DOHH2 (cell line): ENCODE results near the gene NAA10.

Experiments used
- H3F3A ChIP-seq: fragments of 200-600 bp; sonication (generic), shearing (Covaris generic); 2 replicates; pipeline ENCODE4 v1.6.0; 2016; ENCODE audit warnings: antibody characterized with exemption, mild to moderate bottlenecking; ENCODE audit not compliant: control insufficient read depth, insufficient read depth
- H3K27ac ChIP-seq: fragments of 200-600 bp; sonication (generic); 2 replicates; pipeline ENCODE4 v1.5.1; 2014; ENCODE audit warnings: low read depth, mild to moderate bottlenecking, low read length, moderate library complexity
- H3K27me3 ChIP-seq: fragments of 200-600 bp; sonication (generic); 2 replicates; pipeline ENCODE4 v1.6.1; 2014; ENCODE audit warnings: mild to moderate bottlenecking, low read length, mixed read lengths; ENCODE audit not compliant: control insufficient read depth
- H3K36me3 ChIP-seq: fragments of 200-600 bp; sonication (generic); 2 replicates; pipeline ENCODE4 v1.6.1; 2014; ENCODE audit warnings: mild to moderate bottlenecking, low read length, moderate library complexity, mixed read lengths; ENCODE audit not compliant: control insufficient read depth
- H3K4me1 ChIP-seq: fragments of 200-600 bp; sonication (generic); 2 replicates; pipeline ENCODE4 v1.6.1; 2014; ENCODE audit warnings: mild to moderate bottlenecking, low read length, mixed read lengths; ENCODE audit not compliant: control insufficient read depth
- H3K4me2 ChIP-seq: fragments of 200-600 bp; sonication (generic); 2 replicates; pipeline ENCODE4 v1.6.0; 2014; ENCODE audit warnings: mild to moderate bottlenecking, low read length, moderate library complexity
- H3K4me3 ChIP-seq: fragments of 200-600 bp; sonication (generic); 2 replicates; pipeline ENCODE4 v1.5.1; 2014; ENCODE audit warnings: mild to moderate bottlenecking, low read length, mixed read lengths
- H3K79me2 ChIP-seq: fragments of 200-600 bp; sonication (generic); 2 replicates; pipeline ENCODE4 v1.6.1; 2014; ENCODE audit warnings: mild to moderate bottlenecking, low read length, mixed read lengths; ENCODE audit not compliant: control insufficient read depth
- H3K9me2 ChIP-seq: fragments of 200-600 bp; sonication (generic); replicated peaks from 2 replicates; pipeline ENCODE4 v1.6.1; 2014; ENCODE audit warnings: mild to moderate bottlenecking, low read length, mixed read lengths; ENCODE audit not compliant: control insufficient read depth
- H3K9me3 ChIP-seq: fragments of 200-600 bp; sonication (generic); 2 replicates; pipeline ENCODE4 v1.6.1; 2014; ENCODE audit warnings: antibody characterized with exemption, low read length, mixed read lengths; ENCODE audit not compliant: control insufficient read depth, insufficient read depth
- H4K20me1 ChIP-seq: fragments of 200-600 bp; sonication (generic); 2 replicates; pipeline ENCODE4 v1.6.0; 2014; ENCODE audit warnings: low read depth, mild to moderate bottlenecking, antibody characterized with exemption, low read length, moderate library complexity; ENCODE audit not compliant: control insufficient read depth, insufficient read depth
- EZH2phosphoT487 ChIP-seq: fragments of 200-600 bp; sonication (generic); IDR thresholded peaks from 2 replicates; pipeline ENCODE4 v1.6.1; 2017; ENCODE audit warnings: borderline replicate concordance, mild to moderate bottlenecking, antibody characterized with exemption, low read length, moderate library complexity, mixed read lengths
- TF ChIP-seq, protein P1 (sequence below): fragments of 200-600 bp; sonication (generic); IDR thresholded peaks from one replicate; pipeline ENCODE4 v1.5.1; 2014; ENCODE audit warnings: antibody characterized with exemption, mild to moderate bottlenecking, low read depth, low read length; ENCODE audit not compliant: poor library complexity, severe bottlenecking

NAA10 gene

DNA sequence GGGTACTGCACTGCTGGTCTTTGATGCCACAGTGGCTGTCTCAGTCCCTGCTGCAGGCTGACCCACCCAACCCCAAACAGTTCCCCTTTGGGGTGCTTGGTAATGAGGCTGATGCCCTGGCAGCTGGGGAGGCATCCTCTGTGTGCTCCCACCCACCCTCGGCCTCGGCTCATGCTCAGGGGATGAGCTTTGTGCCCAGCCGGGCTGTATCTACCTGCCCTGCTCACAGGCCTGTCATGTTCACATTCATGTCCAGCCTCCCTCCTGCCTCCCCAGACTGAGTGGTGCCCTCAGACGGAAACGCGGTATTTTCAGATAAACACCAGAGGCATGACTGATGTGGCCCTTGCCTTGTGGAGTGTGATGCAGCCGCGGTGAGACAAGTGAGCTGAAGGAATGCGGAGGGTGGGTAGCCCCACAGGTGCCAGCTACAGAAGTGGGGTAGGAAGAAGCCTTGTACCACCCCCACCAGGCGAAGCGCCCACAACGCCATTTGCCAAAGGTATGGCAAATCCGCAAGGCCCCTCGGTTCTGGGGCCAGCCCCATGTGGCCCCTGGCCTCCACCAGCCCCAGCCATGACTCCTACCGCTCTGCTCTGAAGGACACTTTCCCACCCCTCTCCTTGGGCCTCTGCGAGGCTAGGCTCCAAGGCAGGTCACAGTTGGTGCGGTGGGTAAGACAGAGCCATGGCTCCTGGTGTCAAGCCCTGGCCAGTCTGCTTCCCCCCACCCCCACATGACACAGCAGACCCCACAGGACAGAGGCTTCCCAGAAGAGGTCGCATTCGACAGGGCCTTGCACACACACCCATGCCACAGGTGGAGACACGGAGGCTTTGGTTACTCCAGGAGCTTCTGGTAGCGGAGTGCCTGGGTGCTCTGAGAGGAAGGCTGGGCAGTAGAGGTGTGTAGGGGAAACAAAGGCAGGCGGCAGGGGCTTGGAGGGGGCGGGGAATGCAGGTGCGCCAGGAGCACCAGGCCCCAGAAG lies 11.4 kb upstream of the NAA10 start:
- no peaks in the 10 kb centered on the region for H3K9me3 ChIP-seq
- H3F3A ChIP-seq, result peaks cover 5% of the 10 kb centered on the region; the same call in 1 of the 2 replicates
- H3K36me3 ChIP-seq, result peaks cover 33% of the 10 kb centered on the region
- H3K79me2 ChIP-seq, result no peaks in the 10 kb centered on the region
- H3K9me2 ChIP-seq, result no peaks in the 10 kb centered on the region
- peaks cover 11% of the 10 kb centered on the region for H3K4me1 ChIP-seq
- H4K20me1 ChIP-seq, result no peaks in the 10 kb centered on the region; the same call in 1 of the 2 replicates
- no peak overlapping the region for H3K4me3 ChIP-seq
- H3K27ac ChIP-seq, result no peak overlapping the region
- TF ChIP-seq EZH2phosphoT487, result no peak
- TF ChIP-seq, protein P1, sequence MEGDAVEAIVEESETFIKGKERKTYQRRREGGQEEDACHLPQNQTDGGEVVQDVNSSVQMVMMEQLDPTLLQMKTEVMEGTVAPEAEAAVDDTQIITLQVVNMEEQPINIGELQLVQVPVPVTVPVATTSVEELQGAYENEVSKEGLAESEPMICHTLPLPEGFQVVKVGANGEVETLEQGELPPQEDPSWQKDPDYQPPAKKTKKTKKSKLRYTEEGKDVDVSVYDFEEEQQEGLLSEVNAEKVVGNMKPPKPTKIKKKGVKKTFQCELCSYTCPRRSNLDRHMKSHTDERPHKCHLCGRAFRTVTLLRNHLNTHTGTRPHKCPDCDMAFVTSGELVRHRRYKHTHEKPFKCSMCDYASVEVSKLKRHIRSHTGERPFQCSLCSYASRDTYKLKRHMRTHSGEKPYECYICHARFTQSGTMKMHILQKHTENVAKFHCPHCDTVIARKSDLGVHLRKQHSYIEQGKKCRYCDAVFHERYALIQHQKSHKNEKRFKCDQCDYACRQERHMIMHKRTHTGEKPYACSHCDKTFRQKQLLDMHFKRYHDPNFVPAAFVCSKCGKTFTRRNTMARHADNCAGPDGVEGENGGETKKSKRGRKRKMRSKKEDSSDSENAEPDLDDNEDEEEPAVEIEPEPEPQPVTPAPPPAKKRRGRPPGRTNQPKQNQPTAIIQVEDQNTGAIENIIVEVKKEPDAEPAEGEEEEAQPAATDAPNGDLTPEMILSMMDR, result no peak
- H3K4me2 ChIP-seq, result no peak overlapping the region
- H3K27me3 ChIP-seq, result no peaks in the 10 kb centered on the region

DNA sequence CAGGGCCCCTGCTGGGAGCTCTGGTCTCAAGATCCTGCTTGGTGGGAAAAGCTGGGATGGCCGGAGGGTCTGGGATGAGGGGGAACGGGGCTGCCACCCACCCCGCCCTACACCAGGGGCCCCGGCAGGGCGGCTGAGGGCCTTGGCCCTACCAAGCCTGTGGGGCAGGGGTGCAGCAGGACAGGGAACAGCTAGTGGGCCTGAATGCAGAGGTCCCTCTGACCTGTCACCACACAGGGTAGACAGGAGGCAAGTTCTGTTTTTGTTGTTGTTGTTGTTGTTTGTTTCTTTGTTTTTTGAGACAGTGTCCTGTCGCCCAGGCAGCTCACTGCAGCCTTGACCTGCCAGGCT lies 9.9 kb upstream of the NAA10 start:
- no peaks in the 10 kb centered on the region for H3K27me3 ChIP-seq
- no peaks in the 10 kb centered on the region for H3K9me3 ChIP-seq
- no peaks in the 10 kb centered on the region for H3K9me2 ChIP-seq
- no peak overlapping the region for H3K27ac ChIP-seq
- H3F3A ChIP-seq, result peaks cover 5% of the 10 kb centered on the region; the same call in 1 of the 2 replicates
- TF ChIP-seq, protein P1, result no peak
- no peak for TF ChIP-seq EZH2phosphoT487
- no peaks in the 10 kb centered on the region for H3K79me2 ChIP-seq
- H3K4me1 ChIP-seq, result peaks cover 11% of the 10 kb centered on the region
- H3K4me3 ChIP-seq, result peak overlapping the region; percentile 43
- no peaks in the 10 kb centered on the region; the same call in 1 of the 2 replicates for H4K20me1 ChIP-seq
- H3K4me2 ChIP-seq, result peak overlapping the region; percentile 58
- peaks cover 18% of the 10 kb centered on the region for H3K36me3 ChIP-seq

DNA sequence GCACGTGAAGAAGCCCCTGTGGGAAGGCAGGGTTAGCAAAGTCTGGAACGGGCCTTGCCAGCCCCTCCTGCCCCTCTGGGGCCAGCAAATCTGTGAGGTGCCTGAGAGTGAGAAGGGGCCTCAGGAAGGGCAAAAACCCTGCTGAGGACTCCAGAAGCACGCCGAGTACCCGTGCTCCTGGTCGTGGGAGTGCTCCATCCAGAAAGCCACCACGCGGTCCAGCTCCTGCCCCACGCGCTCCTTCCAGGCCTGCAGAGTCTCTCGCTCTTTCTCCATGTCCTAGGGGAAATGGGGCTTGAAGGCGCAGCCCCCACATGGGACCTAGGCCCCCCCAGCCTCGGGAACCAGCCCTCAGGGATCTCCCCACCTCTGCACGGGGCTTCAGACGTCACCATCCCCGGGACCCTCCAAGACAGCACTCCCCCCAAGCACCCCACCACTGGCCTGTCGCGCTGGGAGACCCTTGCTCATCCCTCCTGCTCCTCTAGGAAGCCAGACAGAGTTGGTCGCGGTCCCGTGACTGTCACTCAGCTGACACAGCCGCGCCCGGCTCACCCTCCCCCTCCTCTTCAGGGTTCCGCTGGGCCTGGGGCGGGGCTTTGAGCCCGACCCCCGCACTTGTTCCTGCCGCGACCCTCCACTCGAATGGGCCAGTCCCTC lies 9.4 kb upstream of the NAA10 start, which contains the start of gene RENBP:
Gene RENBP (minus strand): TSS at position 504 of the 660 bp plus-strand sequence. CDS start 33 bp downstream, at position 471.
- TF ChIP-seq, protein P1, result no peak
- no peak for TF ChIP-seq EZH2phosphoT487
- no peaks in the 10 kb centered on the region for H3K27me3 ChIP-seq
- H3K36me3 ChIP-seq, result peaks cover 18% of the 10 kb centered on the region
- peaks cover 11% of the 10 kb centered on the region for H3K4me1 ChIP-seq
- no peaks in the 10 kb centered on the region for H3K9me2 ChIP-seq
- peaks cover 5% of the 10 kb centered on the region; the same call in 1 of the 2 replicates for H3F3A ChIP-seq
- peak within 1 kb of the TSS; percentile 58 for H3K4me2 ChIP-seq
- no peak within 1 kb of the TSS for H3K27ac ChIP-seq
- peak within 1 kb of the TSS; percentile 43 for H3K4me3 ChIP-seq
- no peaks in the 10 kb centered on the region for H3K9me3 ChIP-seq
- H4K20me1 ChIP-seq, result no peaks in the 10 kb centered on the region; the same call in 1 of the 2 replicates
- H3K79me2 ChIP-seq, result no peaks in the 10 kb centered on the region
